ENCODE data around the gene PRTG.
"Not testable (repeated sequence)": the region's sequence is repeated elsewhere in the genome, so short reads cannot be mapped to it uniquely, and the experiment has no call there.

PRTG gene

DNA sequence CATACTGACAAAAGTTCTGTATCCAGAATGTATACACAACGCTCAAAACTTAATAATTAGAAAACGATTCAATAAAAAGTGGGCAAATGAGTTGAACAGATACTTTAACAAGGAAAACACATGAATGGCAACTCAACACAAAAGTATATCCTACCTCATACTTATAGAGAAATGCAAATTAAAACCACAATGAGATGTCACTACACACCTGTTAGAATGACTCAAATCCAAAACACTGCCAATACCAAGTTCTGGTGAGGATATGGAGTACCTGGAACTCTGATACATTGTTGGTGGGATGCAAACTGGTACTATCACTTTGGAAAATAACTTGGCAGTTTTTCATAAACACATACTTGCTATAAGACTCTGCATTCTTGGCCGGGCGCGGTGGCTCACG, 42.1 kb downstream of the PRTG start:
- no peak overlapping the region for H3K4me3 ChIP-seq (replicated peaks; ENCODE audit: low read depth, low read length)
- no peak for TF ChIP-seq CTCF (IDR thresholded peaks at IDR 0.05; ENCODE audit: low read depth, low read length, missing control alignments)
- no peak for DNase-seq (ENCODE audit: extremely low read depth, low read depth)

DNA sequence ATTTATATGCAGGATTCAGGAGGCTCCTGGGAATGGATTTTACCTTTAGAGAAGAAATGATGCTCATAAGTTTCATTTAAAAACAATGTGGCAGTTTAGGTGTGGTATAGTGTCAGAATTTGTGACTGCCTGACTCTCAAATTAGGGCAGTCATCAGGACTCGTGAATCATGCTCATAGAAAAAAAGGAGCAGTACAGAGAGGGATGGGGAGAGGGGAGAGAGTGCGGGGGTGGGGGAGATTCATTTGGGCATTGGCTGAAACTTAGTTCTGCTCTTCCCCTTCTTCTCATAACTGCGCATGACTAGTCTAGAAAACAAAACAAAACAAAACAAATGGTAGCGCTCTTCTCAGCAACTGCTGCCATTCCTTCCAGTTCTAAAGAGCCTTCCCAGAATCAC, 44.3 kb downstream of the PRTG start:
- DNase-seq (ENCODE audit: extremely low read depth, low read depth), result no peak
- TF ChIP-seq CTCF (IDR thresholded peaks at IDR 0.05; ENCODE audit: low read depth, low read length, missing control alignments), result no peak
- no peak overlapping the region for H3K4me3 ChIP-seq (replicated peaks; ENCODE audit: low read depth, low read length)

DNA sequence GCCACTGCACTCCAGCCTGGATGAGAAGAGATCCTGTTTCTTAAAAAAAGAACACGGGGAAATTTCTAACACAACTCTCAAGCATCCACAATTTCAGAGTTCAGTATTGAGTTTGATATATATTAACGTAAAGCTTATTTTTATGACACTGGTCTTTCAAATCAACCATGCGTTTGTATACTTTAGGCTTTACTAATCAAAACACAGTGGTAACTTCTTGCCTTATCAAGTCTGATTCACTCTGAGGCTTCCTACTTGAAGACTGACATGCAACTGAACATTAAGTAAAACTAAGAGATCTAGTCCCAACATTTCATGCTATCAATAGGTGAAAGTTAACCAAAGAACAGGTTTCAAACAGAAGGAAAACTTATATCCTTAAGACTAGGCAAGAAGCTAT, 46.7 kb downstream of the PRTG start:
- TF ChIP-seq CTCF (IDR thresholded peaks at IDR 0.05; ENCODE audit: low read depth, low read length, missing control alignments), result no peak
- DNase-seq (ENCODE audit: extremely low read depth, low read depth), result no peak
- no peak overlapping the region for H3K4me3 ChIP-seq (replicated peaks; ENCODE audit: low read depth, low read length)

GRCh38 chr15:55695432-55695831, 47.5 kb downstream of the PRTG start:
- H3K4me3 ChIP-seq (replicated peaks; ENCODE audit: low read depth, low read length), result no peak overlapping the region
- no peak for TF ChIP-seq CTCF (IDR thresholded peaks at IDR 0.05; ENCODE audit: low read depth, low read length, missing control alignments)
- DNase-seq (ENCODE audit: extremely low read depth, low read depth), result no peak

DNA sequence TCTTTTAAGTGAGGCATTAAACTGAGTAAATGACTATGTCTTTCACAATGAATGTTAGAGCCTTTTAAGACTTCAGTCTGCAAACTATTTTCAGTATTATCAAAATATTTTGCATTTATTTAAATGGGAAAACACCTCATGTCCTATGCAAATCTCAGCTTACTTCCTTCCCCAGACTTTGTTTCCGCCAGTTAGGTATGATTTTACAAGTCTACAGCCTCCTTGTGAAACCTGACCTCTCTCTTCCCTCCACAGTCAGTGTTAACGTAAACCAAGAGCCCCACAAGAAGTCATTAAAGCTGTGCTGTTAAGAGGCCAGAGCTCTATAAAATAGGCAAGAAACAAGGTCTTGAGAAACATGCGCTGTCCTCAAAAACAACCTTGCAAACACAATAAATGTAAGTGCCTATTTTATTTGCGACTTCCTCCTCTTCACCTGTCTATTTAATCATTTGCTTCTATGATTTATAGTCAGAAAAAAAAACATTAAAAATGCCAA, 48.3 kb downstream of the PRTG start:
- H3K4me3 ChIP-seq (replicated peaks; ENCODE audit: low read depth, low read length), result no peak overlapping the region
- DNase-seq (ENCODE audit: extremely low read depth, low read depth), result peak; percentile 40
- TF ChIP-seq CTCF (IDR thresholded peaks at IDR 0.05; ENCODE audit: low read depth, low read length, missing control alignments), result no peak

GRCh38 chr15:55693116-55693515, 49.8 kb downstream of the PRTG start:
- not testable (repeated sequence) for DNase-seq (ENCODE audit: extremely low read depth, low read depth); H3K4me3 ChIP-seq (replicated peaks; ENCODE audit: low read depth, low read length)

- TF ChIP-seq CTCF (IDR thresholded peaks at IDR 0.05; ENCODE audit: low read depth, low read length, missing control alignments), result no peak
- no peak for DNase-seq (ENCODE audit: extremely low read depth, low read depth)
- no peak overlapping the region for H3K4me3 ChIP-seq (replicated peaks; ENCODE audit: low read depth, low read length)
Observed at GRCh38 chr15:55687792-55688191, 55.2 kb downstream of the PRTG start.
